Endothelial cell of umbilical vein (primary cell): ENCODE results near the gene PRIMA1. TPM values are rescaled to one million over a fixed set of nuclear protein-coding genes. Genes with fewer than 3 reads are reported as not detected.

ENCODE experiments used
- BruUV-seq: library from RNA; stranded (reverse); fragments of 400-500 nt; replicated peaks from 2 replicates; lab custom pipeline; 2021; lab: Mats Ljungman, UMichigan
- CTCF ChIA-PET: fragments of 300-600, 350-600 bp; sonication (Branson Sonifier 250); formaldehyde crosslinking; loops from one replicate; lab custom pipeline; 2021; ENCODE audit warnings: antibody characterized with exemption, inconsistent platforms; lab: Charles Lee
- POLR2A ChIA-PET: fragments of 300-600, 350-600 bp; sonication (Branson Sonifier 250); formaldehyde crosslinking; loops from one replicate; lab custom pipeline; 2021; ENCODE audit warnings: antibody characterized with exemption, inconsistent platforms; lab: Charles Lee
- DNase-seq: peaks from one replicate; pipeline ENCODE4 v3.0.0-alpha.2; 2011; ENCODE audit warnings: low read depth, low spot score
- FAIRE-seq: peaks from 2 replicates; lab custom pipeline; 2011; peaks lifted over from hg19 to GRCh38; lab: Jason Lieb, UNC
- H2AFZ ChIP-seq: 2 replicates; pipeline ENCODE4 v1.6.0; 2012; ENCODE audit warnings: low read depth, low read length, control low read depth, inconsistent platforms
- H3K27ac ChIP-seq: 2 replicates; pipeline ENCODE4 v1.5.1; 2011; ENCODE audit warnings: low read depth, mild to moderate bottlenecking, control low read depth, low read length, moderate library complexity; ENCODE audit not compliant: insufficient read depth
- H3K27me3 ChIP-seq, 2 experiments: 2 replicates each; pipeline versions ENCODE4 v1.6.0 to v1.6.1; 2011; ENCODE audit warnings: low read length in 2 of 2, mixed read lengths in 1 of 2; ENCODE audit not compliant: control insufficient read depth in 2 of 2, insufficient read depth in 2 of 2
- H3K36me3 ChIP-seq, 2 experiments: 2 replicates in 1 of 2; 3 replicates in 1 of 2; pipeline ENCODE4 v1.5.1; 2011; ENCODE audit warnings: low read length in 2 of 2, mild to moderate bottlenecking in 1 of 2, moderate library complexity in 1 of 2; ENCODE audit not compliant: control insufficient read depth in 2 of 2, insufficient read depth in 2 of 2; ENCODE audit errors: extremely low read depth in 1 of 2
- H3K4me1 ChIP-seq: 3 replicates; pipeline ENCODE4 v1.5.1; 2011; ENCODE audit warnings: mild to moderate bottlenecking, low read length; ENCODE audit not compliant: control insufficient read depth, insufficient read depth; ENCODE audit errors: extremely low read depth
- H3K4me2 ChIP-seq: 2 replicates; pipeline ENCODE4 v1.6.1; 2011; ENCODE audit warnings: low read length, control low read depth, mixed read lengths; ENCODE audit not compliant: insufficient read depth
- H3K4me3 ChIP-seq, 3 experiments: fragments of 200-600 bp in 1 of 3; sonication (generic), shearing (Covaris generic) in 1 of 3; replicated peaks in 1 of 3; 2 replicates each; pipeline ENCODE4 v1.5.1; 2011 to 2016; ENCODE audit warnings: control low read depth in 3 of 3, low read length in 3 of 3, mild to moderate bottlenecking in 2 of 3, inconsistent platforms in 1 of 3, low read depth in 1 of 3, moderate library complexity in 1 of 3; ENCODE audit not compliant: insufficient read depth in 1 of 3
- H3K79me2 ChIP-seq: 2 replicates; pipeline ENCODE4 v1.6.0; 2012; ENCODE audit warnings: low read length, inconsistent platforms; ENCODE audit not compliant: control insufficient read depth, insufficient read depth
- H3K9ac ChIP-seq: replicated peaks from 2 replicates; pipeline ENCODE3; 2011; ENCODE audit warnings: low read length, control low read depth; ENCODE audit not compliant: insufficient read depth; ENCODE audit errors: extremely low read depth
- H3K9me1 ChIP-seq: replicated peaks from 3 replicates; pipeline ENCODE4 v1.6.0; 2011; ENCODE audit warnings: mild to moderate bottlenecking, low read length; ENCODE audit not compliant: control insufficient read depth, insufficient read depth; ENCODE audit errors: extremely low read depth
- H3K9me3 ChIP-seq: replicated peaks from 2 replicates; pipeline ENCODE4 v1.5.1; 2012; ENCODE audit warnings: low read length, inconsistent platforms; ENCODE audit not compliant: control insufficient read depth, insufficient read depth
- H4K20me1 ChIP-seq: replicated peaks from 2 replicates; pipeline ENCODE3; 2011; ENCODE audit warnings: mild to moderate bottlenecking, low read length; ENCODE audit not compliant: control insufficient read depth, insufficient read depth; ENCODE audit errors: extremely low read depth
- CTCF ChIP-seq, 2 donors: IDR thresholded peaks; 1 replicate in 1 of 2; 2 replicates in 1 of 2; pipeline ENCODE4 v1.5.1; 2011; ENCODE audit warnings: low read length in 2 of 2, mild to moderate bottlenecking in 2 of 2, moderate library complexity in 2 of 2, control low read depth in 1 of 2, inconsistent platforms in 1 of 2, low read depth in 1 of 2; ENCODE audit not compliant: insufficient read depth in 1 of 2; ENCODE audit errors: extremely low read depth in 1 of 2
- EZH2 ChIP-seq: IDR thresholded peaks from 2 replicates; pipeline ENCODE4 v1.6.1; 2012; ENCODE audit warnings: borderline replicate concordance, low read depth, mild to moderate bottlenecking, moderate library complexity, low read length, inconsistent platforms; ENCODE audit not compliant: severe bottlenecking
- FOS ChIP-seq: IDR thresholded peaks from 2 replicates; pipeline ENCODE4 v1.6.1; 2011; ENCODE audit warnings: mild to moderate bottlenecking, low read length, moderate library complexity, borderline replicate concordance; ENCODE audit not compliant: insufficient read depth
- GATA2 ChIP-seq: IDR thresholded peaks from 2 replicates; pipeline ENCODE4 v1.7.0; 2011; ENCODE audit warnings: low read depth, mild to moderate bottlenecking, moderate library complexity, mixed read lengths, low read length; ENCODE audit not compliant: insufficient read length, insufficient read depth
- JUN ChIP-seq: IDR thresholded peaks from 2 replicates; pipeline ENCODE4 v1.6.1; 2011; ENCODE audit warnings: borderline replicate concordance, low read depth; ENCODE audit not compliant: insufficient read length, insufficient read depth
- MAX ChIP-seq: IDR thresholded peaks from 2 replicates; pipeline ENCODE4 v1.6.1; 2011; ENCODE audit not compliant: insufficient read depth, insufficient read length
- MYC ChIP-seq: IDR thresholded peaks from one replicate; pipeline ENCODE4 v1.6.1; 2011; ENCODE audit warnings: mild to moderate bottlenecking, low read depth, low read length
- POLR2A ChIP-seq: IDR thresholded peaks from 2 replicates; pipeline ENCODE4 v1.6.1; 2012; ENCODE audit warnings: low read depth, mild to moderate bottlenecking, control low read depth, low read length
- POLR2AphosphoS5 ChIP-seq: IDR thresholded peaks from 2 replicates; pipeline ENCODE4 v1.6.1; 2012; ENCODE audit warnings: low read depth, mild to moderate bottlenecking, control low read depth, low read length, moderate library complexity; ENCODE audit not compliant: insufficient read depth
- dilution Hi-C: fragments of 300-500 bp; cut with MboI; formaldehyde crosslinking; loops from one replicate; pipeline ENCODE4 v1.15.0; 2019; ENCODE audit warnings: low sequenced_read_pairs; ENCODE audit not compliant: extremely low pct_ligation_motif_present
- intact Hi-C: fragments of 100-400 bp; cut with micrococcal nuclease; formaldehyde crosslinking; loops from one replicate; pipeline ENCODE4 v1.10.0; 2022
- polyA plus RNA-seq, 4 experiments: library from polyadenylated mRNA; depleted of rRNA in 3 of 4; stranded (reverse) in 3 of 4; unstranded in 1 of 4; fragments of >200 nt; gene quantifications; 2 replicates each; pipeline versions ENCODE4 v1.2.1 to v1.2.3, GENCODE V29; 2011 to 2012; ENCODE audit warnings: missing spikeins in 1 of 4
- total RNA-seq: library from RNA; stranded (reverse); gene quantifications from 2 replicates; pipeline ENCODE4 v1.2.3, GENCODE V29; 2021

The PRIMA1 gene
- total and polyA plus RNA-seq, 2 donors (not counting 3 experiments of a cell fraction or from before 2014, with no cell fraction given): not detected

- dilution Hi-C loops (no loop called here), intact Hi-C loops (no loop called here)
- H3K27ac ChIP-seq: no peak overlapping the region
- no TSS peak for BruUV-seq
- DNase-seq: no peak
- H3K79me2 ChIP-seq: no peaks in the 10 kb centered on the region
- H3K9ac ChIP-seq: no peak overlapping the region
- H3K9me3 ChIP-seq: no peaks in the 10 kb centered on the region
- no peaks in the 10 kb centered on the region for H3K27me3 ChIP-seq
- H3K4me3 ChIP-seq: no peak overlapping the region
- CTCF ChIA-PET: no interaction called here
- H2AFZ ChIP-seq: no peak overlapping the region
- no peaks in the 10 kb centered on the region for H4K20me1 ChIP-seq
- no peaks in the 10 kb centered on the region for H3K9me1 ChIP-seq
- no peak overlapping the region for H3K4me2 ChIP-seq
- H3K4me1 ChIP-seq: no peaks in the 10 kb centered on the region
- TF ChIP-seq MYC (no peak), CTCF (IDR thresholded peaks at IDR 0.05; ENCODE audit: extremely low read depth in 1 of 2, insufficient read depth in 1 of 2, low read depth in 1 of 2, low read length in 2 of 2) (no peak), FOS (no peak), POLR2A (no peak), JUN (no peak), MAX (no peak), POLR2AphosphoS5 (no peak), EZH2 (no peak), GATA2 (no peak)
- no peak for FAIRE-seq
- POLR2A ChIA-PET: no interaction called here
- H3K36me3 ChIP-seq: no peaks in the 10 kb centered on the region
These were observed 111.8 kb downstream of the PRIMA1 start for GRCh38 chr14:93676416-93676958.
